Astrocyte (in vitro differentiated cells and primary cell): ENCODE measurements around the gene IL4I1. TPM values are rescaled to one million over a fixed set of nuclear protein-coding genes. Genes with fewer than 3 reads are reported as not detected.

Source experiments
- DNase-seq: peaks from one replicate; pipeline ENCODE4 v3.0.0-alpha.2; 2010; ENCODE audit warnings: low read depth
- FAIRE-seq: peaks from 2 replicates; lab custom pipeline; 2011; peaks lifted over from hg19 to GRCh38; lab: Jason Lieb, UNC
- H2AFZ ChIP-seq: 2 replicates; pipeline ENCODE4 v1.6.0; 2012; ENCODE audit warnings: low read depth, low read length, inconsistent platforms
- H3K27ac ChIP-seq: 2 replicates; pipeline ENCODE4 v1.5.1; 2011; ENCODE audit warnings: low read depth, low read length, inconsistent platforms
- H3K27me3 ChIP-seq: 2 replicates; pipeline ENCODE4 v1.6.0; 2011; ENCODE audit warnings: low read length, inconsistent platforms; ENCODE audit not compliant: insufficient read depth
- H3K36me3 ChIP-seq: 2 replicates; pipeline ENCODE4 v1.5.1; 2011; ENCODE audit warnings: low read length, inconsistent platforms; ENCODE audit not compliant: insufficient read depth
- H3K4me1 ChIP-seq: 2 replicates; pipeline ENCODE4 v1.5.1; 2011; ENCODE audit warnings: low read length, inconsistent platforms; ENCODE audit not compliant: insufficient read depth
- H3K4me2 ChIP-seq: 2 replicates; pipeline ENCODE4 v1.6.0; 2012; ENCODE audit warnings: low read length, inconsistent platforms
- H3K4me3 ChIP-seq: 2 replicates; pipeline ENCODE4 v1.5.1; 2011; ENCODE audit warnings: low read depth, mild to moderate bottlenecking, low read length, inconsistent platforms; ENCODE audit not compliant: insufficient read depth
- H3K79me2 ChIP-seq: 2 replicates; pipeline ENCODE4 v1.6.0; 2012; ENCODE audit warnings: mild to moderate bottlenecking, low read length, inconsistent platforms; ENCODE audit not compliant: insufficient read depth
- H3K9ac ChIP-seq: 2 replicates; pipeline ENCODE4 v1.6.0; 2012; ENCODE audit warnings: mild to moderate bottlenecking, low read length, inconsistent platforms
- H3K9me3 ChIP-seq: 2 replicates; pipeline ENCODE4 v1.5.1; 2012; ENCODE audit warnings: low read depth, mild to moderate bottlenecking, low read length, inconsistent platforms; ENCODE audit not compliant: insufficient read depth
- H4K20me1 ChIP-seq: 2 replicates; pipeline ENCODE4 v1.6.0; 2012; ENCODE audit warnings: low read length, inconsistent platforms; ENCODE audit not compliant: insufficient read depth
- H3K27ac Mint-ChIP-seq: one replicate; pipeline ENCODE4 v1.8.0; 2021; ENCODE audit warnings: mild to moderate bottlenecking, mixed read lengths; ENCODE audit not compliant: unreplicated experiment
- H3K27me3 Mint-ChIP-seq: one replicate; pipeline ENCODE4 v1.8.0; 2021; ENCODE audit warnings: low read depth, mixed read lengths; ENCODE audit not compliant: unreplicated experiment
- H3K36me3 Mint-ChIP-seq: one replicate; pipeline ENCODE4 v1.8.0; 2021; ENCODE audit warnings: low read depth, mixed read lengths; ENCODE audit not compliant: unreplicated experiment
- H3K4me1 Mint-ChIP-seq: one replicate; pipeline ENCODE4 v1.8.0; 2021; ENCODE audit warnings: low read depth, mixed read lengths; ENCODE audit not compliant: unreplicated experiment
- H3K4me3 Mint-ChIP-seq: one replicate; pipeline ENCODE4 v1.8.0; 2021; ENCODE audit warnings: mild to moderate bottlenecking, moderate library complexity, mixed read lengths; ENCODE audit not compliant: unreplicated experiment
- H3K9me3 Mint-ChIP-seq: one replicate; pipeline ENCODE4 v1.8.0; 2021; ENCODE audit warnings: mild to moderate bottlenecking, mixed read lengths; ENCODE audit not compliant: unreplicated experiment
- CTCF ChIP-seq: IDR thresholded peaks from 2 replicates; pipeline ENCODE4 v1.5.1; 2011; ENCODE audit warnings: low read depth, mild to moderate bottlenecking, inconsistent platforms, low read length, moderate library complexity; ENCODE audit not compliant: insufficient read depth
- EZH2 ChIP-seq: IDR thresholded peaks from 2 replicates; pipeline ENCODE4 v1.6.1; 2012; ENCODE audit warnings: mild to moderate bottlenecking, low read length, inconsistent platforms; ENCODE audit not compliant: insufficient read depth
- total RNA-seq: library from RNA; stranded (reverse); gene quantifications from 2 replicates; pipeline ENCODE4 v1.2.1, GENCODE V29; 2021

Gene IL4I1
- total RNA-seq, 1 donor from 2014 or later = 0.27 TPM

GRCh38 chr19:49855676-49856573 is 40.8 kb downstream of the IL4I1 start:
- no peak for FAIRE-seq
- H3K9ac ChIP-seq = no peak overlapping the region
- DNase-seq = no peak
- H3K9me3 Mint-ChIP-seq = peaks cover 2% of the 10 kb centered on the region
- H3K4me3 ChIP-seq = no peak overlapping the region
- H3K36me3 Mint-ChIP-seq = peaks cover 5% of the 10 kb centered on the region
- TF ChIP-seq CTCF (no peak), EZH2 (no peak)
- H3K9me3 ChIP-seq = no peaks in the 10 kb centered on the region
- H3K27me3 ChIP-seq = no peaks in the 10 kb centered on the region
- H3K4me3 Mint-ChIP-seq = peak overlapping the region; percentile 60
- peaks cover 47% of the 10 kb centered on the region for H3K4me1 ChIP-seq
- no peaks in the 10 kb centered on the region for H3K36me3 ChIP-seq
- peaks cover 19% of the 10 kb centered on the region for H3K4me1 Mint-ChIP-seq
- H3K27ac Mint-ChIP-seq = peak overlapping the region; percentile 87
- H4K20me1 ChIP-seq = peaks cover 85% of the 10 kb centered on the region
- H2AFZ ChIP-seq = no peak overlapping the region
- H3K79me2 ChIP-seq = peaks cover 54% of the 10 kb centered on the region
- no peak overlapping the region for H3K27ac ChIP-seq
- no peak overlapping the region for H3K4me2 ChIP-seq
- H3K27me3 Mint-ChIP-seq = no peaks in the 10 kb centered on the region

GRCh38 chr19:49855277-49855675 is 41.4 kb downstream of the IL4I1 start:
- DNase-seq (no peak), FAIRE-seq (no peak)
- Histone ChIP-seq H3K27me3 (no peaks in the 10 kb centered on the region), H3K4me2 (no peak overlapping the region), H3K79me2 (peaks cover 48% of the 10 kb centered on the region), H3K9me3 (no peaks in the 10 kb centered on the region), H3K9ac (no peak overlapping the region), H4K20me1 (peaks cover 80% of the 10 kb centered on the region), H3K4me3 (no peak overlapping the region), H3K4me1 (peaks cover 41% of the 10 kb centered on the region), H2AFZ (no peak overlapping the region), H3K36me3 (no peaks in the 10 kb centered on the region), H3K27ac (no peak overlapping the region)
- Mint-ChIP-seq H3K4me1 (peaks cover 19% of the 10 kb centered on the region), H3K27ac (peak overlapping the region; percentile 87), H3K9me3 (peaks cover 2% of the 10 kb centered on the region), H3K27me3 (no peaks in the 10 kb centered on the region), H3K4me3 (no peak overlapping the region), H3K36me3 (peaks cover 5% of the 10 kb centered on the region)
- TF ChIP-seq EZH2 = no peak
- no peak for TF ChIP-seq CTCF
